HG02981 (cell line): ENCODE results near the gene HRH4.

ENCODE experiments used
- ATAC-seq: cut with Tn5 transposase; IDR thresholded peaks from one replicate; pipeline ENCODE4 v1.9.1; 2021; ENCODE audit warnings: mild to moderate bottlenecking, moderate library complexity; ENCODE audit not compliant: unreplicated experiment

HRH4 gene

GRCh38 chr18:24465486-24465885, 5.0 kb downstream of the HRH4 start:
- ATAC-seq: no peak

GRCh38 chr18:24466771-24467170, 6.3 kb downstream of the HRH4 start:
- ATAC-seq: no peak

- ATAC-seq: no peak
These were observed 9.7 kb downstream of the HRH4 start for GRCh38 chr18:24470022-24470618.

GRCh38 chr18:24470805-24471204, 10.4 kb downstream of the HRH4 start:
- no peak for ATAC-seq

GRCh38 chr18:24472591-24472990, 12.2 kb downstream of the HRH4 start:
- ATAC-seq: no peak

GRCh38 chr18:24474406-24474805, 14.0 kb downstream of the HRH4 start:
- ATAC-seq: no peak

GRCh38 chr18:24475926-24476589, 15.6 kb downstream of the HRH4 start:
- ATAC-seq: no peak

- no peak for ATAC-seq
These were observed 18.9 kb downstream of the HRH4 start for GRCh38 chr18:24479371-24479770.

GRCh38 chr18:24482821-24483220, 22.4 kb downstream of the HRH4 start:
- ATAC-seq: no peak

- no peak for ATAC-seq
These were observed 25.2 kb downstream of the HRH4 start for GRCh38 chr18:24485681-24486080.

GRCh38 chr18:24486684-24487083, 26.2 kb downstream of the HRH4 start:
- no peak for ATAC-seq

GRCh38 chr18:24488824-24489493, 28.5 kb downstream of the HRH4 start:
- ATAC-seq: no peak

GRCh38 chr18:24490539-24490938, 30.1 kb downstream of the HRH4 start:
- ATAC-seq: no peak

- ATAC-seq: peak; percentile 77
These were observed 31.7 kb downstream of the HRH4 start for GRCh38 chr18:24491927-24492834.

GRCh38 chr18:24494586-24494985, 34.1 kb downstream of the HRH4 start:
- no peak for ATAC-seq

- no peak for ATAC-seq
These were observed 36.8 kb downstream of the HRH4 start for GRCh38 chr18:24497031-24497754.

- ATAC-seq: no peak
These were observed 39.4 kb downstream of the HRH4 start for GRCh38 chr18:24499814-24500213.

GRCh38 chr18:24500217-24500616, 39.8 kb downstream of the HRH4 start:
- ATAC-seq: no peak

- ATAC-seq: no peak
These were observed 40.3 kb downstream of the HRH4 start for GRCh38 chr18:24500766-24501165.

GRCh38 chr18:24502667-24503523, 42.5 kb downstream of the HRH4 start:
- no peak for ATAC-seq
